ENCODE data around the gene FILIP1. TPM values are rescaled to one million over a fixed set of nuclear protein-coding genes. Genes with fewer than 3 reads are reported as not detected.

Gene FILIP1
- total and polyA plus RNA-seq, 10 of the 15 experiments (the other 5 are each of a cell fraction or from before 2014, with no cell fraction given): 0.23 to 2.0 (median 0.44) TPM

DNA sequence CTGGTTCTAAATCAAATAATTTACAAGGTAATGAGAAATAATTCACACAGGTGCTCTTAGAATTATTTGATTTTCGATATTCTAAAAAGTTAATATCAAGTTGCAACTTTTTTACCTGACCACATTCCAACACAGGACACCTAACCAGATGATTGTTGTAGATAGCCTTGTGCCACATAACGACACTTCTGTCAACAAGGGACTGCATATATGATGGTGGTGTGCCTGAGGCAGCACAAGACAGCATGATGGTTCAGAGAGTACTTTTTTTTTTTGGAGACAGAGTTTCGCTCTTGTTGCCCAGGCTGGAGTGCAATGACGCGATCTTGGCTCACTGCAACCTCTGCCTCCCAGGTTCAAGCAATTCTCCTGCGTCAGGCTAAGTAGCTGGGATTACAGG is 142.8 kb downstream of the FILIP1 start:
- in situ Hi-C loops (cut with MboI): no loop called here
- RAD21 ChIA-PET (ENCODE audit: unreplicated experiment): no interaction called here
- intact Hi-C loops (cut with micrococcal nuclease; ENCODE audit: unreplicated experiment): no loop called here
- CTCF ChIA-PET: no interaction called here
- WGBS (ENCODE audit: insufficient coverage, insufficient replicate concordance, low lambda C conversion rate, missing lambda C conversion rate): 43% methylated on average over 6 of the region's 6 CpGs
- Histone ChIP-seq H3K36me3 (ENCODE audit: control insufficient read depth in 2 of 2, insufficient read depth in 2 of 2, low read length in 1 of 2) (no peaks in the 10 kb centered on the region), H3K27ac (ENCODE audit: control insufficient read depth, insufficient read depth) (no peak overlapping the region), H3K9me3 (replicated peaks; ENCODE audit: control insufficient read depth, insufficient read depth, low read length) (no peaks in the 10 kb centered on the region), H3K79me2 (ENCODE audit: control insufficient read depth, insufficient read depth, low read length) (no peaks in the 10 kb centered on the region), H3K9ac (ENCODE audit: control insufficient read depth, insufficient read depth, low read length) (no peak overlapping the region), H4K20me1 (ENCODE audit: control insufficient read depth, insufficient read depth) (no peaks in the 10 kb centered on the region), H3K4me1 (ENCODE audit: control insufficient read depth, insufficient read depth, low read length) (no peaks in the 10 kb centered on the region), H2AFZ (ENCODE audit: control insufficient read depth, low read depth, low read length) (no peak overlapping the region), H3K4me2 (ENCODE audit: control insufficient read depth, insufficient read depth) (no peak overlapping the region), H3K4me3 (no peak overlapping the region), H3K27me3 (replicated peaks in 1 of 2; ENCODE audit: control insufficient read depth in 2 of 2, insufficient read depth in 2 of 2, low read length in 1 of 2) (no peaks in the 10 kb centered on the region)
- BruUV-seq (replicated peaks): no TSS peak
- DNase-seq (ENCODE audit: low read depth, low spot score): no peak
- FAIRE-seq: no peak
- POLR2A ChIA-PET: no interaction called here
- SMC1A ChIA-PET (ENCODE audit: uncharacterized antibody, unreplicated experiment): interaction anchor here (1.3 kb wide), 1 partner anchor 54 kb away, joined by 3 read pairs; no protein-coding TSS in a partner anchor
- no peak for ATAC-seq
- TF ChIP-seq NFIC (IDR thresholded peaks at IDR 0.05; ENCODE audit: low read depth, low read length): no peak
- TF ChIP-seq NRF1 (conservative IDR thresholded peaks at IDR 0.05; ENCODE audit: low read depth, low read length): no peak
- TF ChIP-seq POLR2A (IDR thresholded peaks at IDR 0.05; ENCODE audit: low read depth, low read length): no peak
- TF ChIP-seq, protein P1, sequence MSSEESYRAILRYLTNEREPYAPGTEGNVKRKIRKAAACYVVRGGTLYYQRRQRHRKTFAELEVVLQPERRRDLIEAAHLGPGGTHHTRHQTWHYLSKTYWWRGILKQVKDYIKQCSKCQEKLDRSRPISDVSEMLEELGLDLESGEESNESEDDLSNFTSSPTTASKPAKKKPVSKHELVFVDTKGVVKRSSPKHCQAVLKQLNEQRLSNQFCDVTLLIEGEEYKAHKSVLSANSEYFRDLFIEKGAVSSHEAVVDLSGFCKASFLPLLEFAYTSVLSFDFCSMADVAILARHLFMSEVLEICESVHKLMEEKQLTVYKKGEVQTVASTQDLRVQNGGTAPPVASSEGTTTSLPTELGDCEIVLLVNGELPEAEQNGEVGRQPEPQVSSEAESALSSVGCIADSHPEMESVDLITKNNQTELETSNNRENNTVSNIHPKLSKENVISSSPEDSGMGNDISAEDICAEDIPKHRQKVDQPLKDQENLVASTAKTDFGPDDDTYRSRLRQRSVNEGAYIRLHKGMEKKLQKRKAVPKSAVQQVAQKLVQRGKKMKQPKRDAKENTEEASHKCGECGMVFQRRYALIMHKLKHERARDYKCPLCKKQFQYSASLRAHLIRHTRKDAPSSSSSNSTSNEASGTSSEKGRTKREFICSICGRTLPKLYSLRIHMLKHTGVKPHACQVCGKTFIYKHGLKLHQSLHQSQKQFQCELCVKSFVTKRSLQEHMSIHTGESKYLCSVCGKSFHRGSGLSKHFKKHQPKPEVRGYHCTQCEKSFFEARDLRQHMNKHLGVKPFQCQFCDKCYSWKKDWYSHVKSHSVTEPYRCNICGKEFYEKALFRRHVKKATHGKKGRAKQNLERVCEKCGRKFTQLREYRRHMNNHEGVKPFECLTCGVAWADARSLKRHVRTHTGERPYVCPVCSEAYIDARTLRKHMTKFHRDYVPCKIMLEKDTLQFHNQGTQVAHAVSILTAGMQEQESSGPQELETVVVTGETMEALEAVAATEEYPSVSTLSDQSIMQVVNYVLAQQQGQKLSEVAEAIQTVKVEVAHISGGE (CRISPR knock-in tag; IDR thresholded peaks at IDR 0.05): no peak
- TF ChIP-seq, protein P2, sequence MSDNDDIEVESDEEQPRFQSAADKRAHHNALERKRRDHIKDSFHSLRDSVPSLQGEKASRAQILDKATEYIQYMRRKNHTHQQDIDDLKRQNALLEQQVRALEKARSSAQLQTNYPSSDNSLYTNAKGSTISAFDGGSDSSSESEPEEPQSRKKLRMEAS (IDR thresholded peaks at IDR 0.05; ENCODE audit: low read depth, low read length): no peak
- no peak for TF ChIP-seq CREM (IDR thresholded peaks at IDR 0.05; ENCODE audit: low read depth)
- no peak for TF ChIP-seq JUNB (IDR thresholded peaks at IDR 0.05)
- TF ChIP-seq, protein P3, sequence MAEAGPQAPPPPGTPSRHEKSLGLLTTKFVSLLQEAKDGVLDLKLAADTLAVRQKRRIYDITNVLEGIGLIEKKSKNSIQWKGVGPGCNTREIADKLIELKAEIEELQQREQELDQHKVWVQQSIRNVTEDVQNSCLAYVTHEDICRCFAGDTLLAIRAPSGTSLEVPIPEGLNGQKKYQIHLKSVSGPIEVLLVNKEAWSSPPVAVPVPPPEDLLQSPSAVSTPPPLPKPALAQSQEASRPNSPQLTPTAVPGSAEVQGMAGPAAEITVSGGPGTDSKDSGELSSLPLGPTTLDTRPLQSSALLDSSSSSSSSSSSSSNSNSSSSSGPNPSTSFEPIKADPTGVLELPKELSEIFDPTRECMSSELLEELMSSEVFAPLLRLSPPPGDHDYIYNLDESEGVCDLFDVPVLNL (IDR thresholded peaks at IDR 0.05; ENCODE audit: low read depth, low read length): no peak
- TF ChIP-seq ZSCAN29 (IDR thresholded peaks at IDR 0.05): no peak
- TF ChIP-seq, protein P4, sequence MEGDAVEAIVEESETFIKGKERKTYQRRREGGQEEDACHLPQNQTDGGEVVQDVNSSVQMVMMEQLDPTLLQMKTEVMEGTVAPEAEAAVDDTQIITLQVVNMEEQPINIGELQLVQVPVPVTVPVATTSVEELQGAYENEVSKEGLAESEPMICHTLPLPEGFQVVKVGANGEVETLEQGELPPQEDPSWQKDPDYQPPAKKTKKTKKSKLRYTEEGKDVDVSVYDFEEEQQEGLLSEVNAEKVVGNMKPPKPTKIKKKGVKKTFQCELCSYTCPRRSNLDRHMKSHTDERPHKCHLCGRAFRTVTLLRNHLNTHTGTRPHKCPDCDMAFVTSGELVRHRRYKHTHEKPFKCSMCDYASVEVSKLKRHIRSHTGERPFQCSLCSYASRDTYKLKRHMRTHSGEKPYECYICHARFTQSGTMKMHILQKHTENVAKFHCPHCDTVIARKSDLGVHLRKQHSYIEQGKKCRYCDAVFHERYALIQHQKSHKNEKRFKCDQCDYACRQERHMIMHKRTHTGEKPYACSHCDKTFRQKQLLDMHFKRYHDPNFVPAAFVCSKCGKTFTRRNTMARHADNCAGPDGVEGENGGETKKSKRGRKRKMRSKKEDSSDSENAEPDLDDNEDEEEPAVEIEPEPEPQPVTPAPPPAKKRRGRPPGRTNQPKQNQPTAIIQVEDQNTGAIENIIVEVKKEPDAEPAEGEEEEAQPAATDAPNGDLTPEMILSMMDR (IDR thresholded peaks at IDR 0.05 in 2 of 3, conservative IDR thresholded peaks at IDR 0.05 in 1 of 3; ENCODE audit: control insufficient read depth in 2 of 3, extremely low read depth in 1 of 3, insufficient read depth in 1 of 3, low read depth in 3 of 3, low read length in 3 of 3): no peak
- TF ChIP-seq, protein P5, sequence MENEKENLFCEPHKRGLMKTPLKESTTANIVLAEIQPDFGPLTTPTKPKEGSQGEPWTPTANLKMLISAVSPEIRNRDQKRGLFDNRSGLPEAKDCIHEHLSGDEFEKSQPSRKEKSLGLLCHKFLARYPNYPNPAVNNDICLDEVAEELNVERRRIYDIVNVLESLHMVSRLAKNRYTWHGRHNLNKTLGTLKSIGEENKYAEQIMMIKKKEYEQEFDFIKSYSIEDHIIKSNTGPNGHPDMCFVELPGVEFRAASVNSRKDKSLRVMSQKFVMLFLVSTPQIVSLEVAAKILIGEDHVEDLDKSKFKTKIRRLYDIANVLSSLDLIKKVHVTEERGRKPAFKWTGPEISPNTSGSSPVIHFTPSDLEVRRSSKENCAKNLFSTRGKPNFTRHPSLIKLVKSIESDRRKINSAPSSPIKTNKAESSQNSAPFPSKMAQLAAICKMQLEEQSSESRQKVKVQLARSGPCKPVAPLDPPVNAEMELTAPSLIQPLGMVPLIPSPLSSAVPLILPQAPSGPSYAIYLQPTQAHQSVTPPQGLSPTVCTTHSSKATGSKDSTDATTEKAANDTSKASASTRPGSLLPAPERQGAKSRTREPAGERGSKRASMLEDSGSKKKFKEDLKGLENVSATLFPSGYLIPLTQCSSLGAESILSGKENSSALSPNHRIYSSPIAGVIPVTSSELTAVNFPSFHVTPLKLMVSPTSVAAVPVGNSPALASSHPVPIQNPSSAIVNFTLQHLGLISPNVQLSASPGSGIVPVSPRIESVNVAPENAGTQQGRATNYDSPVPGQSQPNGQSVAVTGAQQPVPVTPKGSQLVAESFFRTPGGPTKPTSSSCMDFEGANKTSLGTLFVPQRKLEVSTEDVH (IDR thresholded peaks at IDR 0.05; ENCODE audit: low read depth, partially characterized antibody): no peak
- TF ChIP-seq STAT1 (conservative IDR thresholded peaks at IDR 0.05): no peak
- TF ChIP-seq MTA3 (IDR thresholded peaks at IDR 0.05; ENCODE audit: borderline replicate concordance, low read length): no peak
- no peak for TF ChIP-seq ESRRA (IDR thresholded peaks at IDR 0.05; ENCODE audit: low read length)
- no peak for TF ChIP-seq SMAD5 (IDR thresholded peaks at IDR 0.05; ENCODE audit: low read depth)
- no peak for TF ChIP-seq BRCA1 (IDR thresholded peaks at IDR 0.05; ENCODE audit: low read depth, low read length)

Data from GM12878 (cell line).